H9 (cell line): ENCODE measurements around the gene HOXD8. TPM values are rescaled to one million over a fixed set of nuclear protein-coding genes. Genes with fewer than 3 reads are reported as not detected.

ENCODE experiments used
- DNase-seq: peaks from one replicate; pipeline ENCODE4 v3.0.0-alpha.2; 2017
- H2AFZ ChIP-seq: one replicate; pipeline ENCODE4 v1.6.1; 2013; ENCODE audit warnings: mild to moderate bottlenecking, low read length, control low read depth, moderate library complexity
- H2AK5ac ChIP-seq: 2 replicates; pipeline ENCODE4 v1.6.1; 2013; ENCODE audit warnings: low read length, control low read depth, mixed read lengths; ENCODE audit not compliant: insufficient read length
- H2BK120ac ChIP-seq: one replicate; pipeline ENCODE4 v1.6.1; 2013; ENCODE audit warnings: low read depth, mild to moderate bottlenecking, low read length, control low read depth, inconsistent platforms; ENCODE audit not compliant: poor library complexity, severe bottlenecking
- H2BK12ac ChIP-seq: 2 replicates; pipeline ENCODE4 v1.6.1; 2013; ENCODE audit warnings: low read length, control low read depth, mixed read lengths, low read depth; ENCODE audit not compliant: insufficient read length
- H2BK15ac ChIP-seq: 2 replicates; pipeline ENCODE4 v1.6.1; 2013; ENCODE audit warnings: low read depth, low read length, control low read depth
- H2BK20ac ChIP-seq: one replicate; pipeline ENCODE4 v1.6.1; 2013; ENCODE audit warnings: low read depth, mild to moderate bottlenecking, low read length, control low read depth, inconsistent platforms; ENCODE audit not compliant: poor library complexity, severe bottlenecking
- H2BK5ac ChIP-seq: 2 replicates; pipeline ENCODE4 v1.6.1; 2013; ENCODE audit warnings: low read length, control low read depth, mixed read lengths; ENCODE audit not compliant: insufficient read length
- H3K14ac ChIP-seq: 2 replicates; pipeline ENCODE4 v1.6.1; 2013; ENCODE audit warnings: low read length, control low read depth; ENCODE audit not compliant: insufficient read depth
- H3K18ac ChIP-seq: 2 replicates; pipeline ENCODE4 v1.6.1; 2013; ENCODE audit warnings: low read depth, mild to moderate bottlenecking, mixed read lengths, low read length, control low read depth; ENCODE audit not compliant: insufficient read length
- H3K23ac ChIP-seq: 2 replicates; pipeline ENCODE4 v1.6.1; 2013; ENCODE audit warnings: low read length, control low read depth, mixed read lengths, low read depth; ENCODE audit not compliant: insufficient read length
- H3K23me2 ChIP-seq: 2 replicates; pipeline ENCODE4 v1.6.1; 2013; ENCODE audit warnings: low read depth, mild to moderate bottlenecking, mixed read lengths, low read length, control low read depth; ENCODE audit not compliant: insufficient read length, poor library complexity, severe bottlenecking
- H3K27ac ChIP-seq: 2 replicates; pipeline ENCODE4 v1.5.1; 2013; ENCODE audit warnings: low read length, control low read depth, mixed read lengths, low read depth; ENCODE audit not compliant: insufficient read length
- H3K27me3 ChIP-seq: 2 replicates; pipeline ENCODE4 v1.6.1; 2013; ENCODE audit warnings: low read length, control low read depth, inconsistent platforms; ENCODE audit not compliant: insufficient read depth
- H3K4ac ChIP-seq: 2 replicates; pipeline ENCODE4 v1.6.1; 2013; ENCODE audit warnings: low read depth, mild to moderate bottlenecking, control low read depth, inconsistent platforms, low read length, moderate library complexity
- H3K4me1 ChIP-seq: 2 replicates; pipeline ENCODE4 v1.6.1; 2013; ENCODE audit warnings: low read length, control low read depth, inconsistent platforms; ENCODE audit not compliant: insufficient read depth
- H3K4me2 ChIP-seq: 2 replicates; pipeline ENCODE4 v1.6.1; 2013; ENCODE audit warnings: low read length, control low read depth, mixed read lengths; ENCODE audit not compliant: insufficient read length, insufficient read depth
- H3K56ac ChIP-seq: 2 replicates; pipeline ENCODE4 v1.6.1; 2013; ENCODE audit warnings: low read depth, mild to moderate bottlenecking, mixed read lengths, low read length, control low read depth; ENCODE audit not compliant: insufficient read length
- H3K79me1 ChIP-seq: 2 replicates; pipeline ENCODE4 v1.6.1; 2013; ENCODE audit warnings: low read depth, mild to moderate bottlenecking, moderate library complexity, low read length, control low read depth, inconsistent platforms; ENCODE audit not compliant: insufficient read depth, poor library complexity, severe bottlenecking
- H3K79me2 ChIP-seq: 2 replicates; pipeline ENCODE4 v1.6.1; 2013; ENCODE audit warnings: low read length, control low read depth, inconsistent platforms; ENCODE audit not compliant: insufficient read depth
- H3K9ac ChIP-seq: 2 replicates; pipeline ENCODE4 v1.6.1; 2013; ENCODE audit warnings: low read length, control low read depth, mixed read lengths; ENCODE audit not compliant: insufficient read length; ENCODE audit errors: extremely low read depth
- H3K9me3 ChIP-seq: one replicate; pipeline ENCODE4 v1.6.1; 2013; ENCODE audit warnings: low read depth, low read length, inconsistent platforms; ENCODE audit not compliant: control insufficient read depth
- H3T11ph ChIP-seq: one replicate; pipeline ENCODE4 v1.6.1; 2013; ENCODE audit warnings: mild to moderate bottlenecking, low read length, control low read depth, inconsistent platforms
- H4K20me1 ChIP-seq: one replicate; pipeline ENCODE4 v1.6.1; 2013; ENCODE audit not compliant: control insufficient read depth, insufficient read length, insufficient read depth
- H4K5ac ChIP-seq: 2 replicates; pipeline ENCODE4 v1.6.1; 2013; ENCODE audit warnings: low read depth, mild to moderate bottlenecking, mixed read lengths, low read length, control low read depth; ENCODE audit not compliant: insufficient read length
- H4K8ac ChIP-seq: replicated peaks from 2 replicates; pipeline ENCODE4 v1.6.1; 2013; ENCODE audit warnings: low read length, control low read depth, mixed read lengths, low read depth; ENCODE audit not compliant: insufficient read length
- H4K91ac ChIP-seq: 2 replicates; pipeline ENCODE4 v1.6.1; 2013; ENCODE audit warnings: low read depth, mild to moderate bottlenecking, moderate library complexity, mixed read lengths, low read length, control low read depth; ENCODE audit not compliant: insufficient read length
- H3K27ac Mint-ChIP-seq, 3 experiments: 2 replicates in 2 of 3; 3 replicates in 1 of 3; pipeline ENCODE4 v1.8.0; 2020 to 2021; ENCODE audit warnings: mixed read lengths in 3 of 3, mild to moderate bottlenecking in 1 of 3, moderate library complexity in 1 of 3
- H3K27me3 Mint-ChIP-seq: 2 replicates; pipeline ENCODE4 v1.8.0; 2021; ENCODE audit warnings: low read depth, mild to moderate bottlenecking, moderate library complexity, mixed read lengths
- H3K36me3 Mint-ChIP-seq, 3 experiments: 2 replicates in 2 of 3; 3 replicates in 1 of 3; pipeline ENCODE4 v1.8.0; 2020 to 2021; ENCODE audit warnings: low read depth in 3 of 3, mixed read lengths in 3 of 3; ENCODE audit not compliant: insufficient read depth in 1 of 3
- H3K4me1 Mint-ChIP-seq, 2 experiments: 2 replicates each; pipeline ENCODE4 v1.8.0; 2020; ENCODE audit warnings: mixed read lengths in 2 of 2
- H3K4me3 Mint-ChIP-seq, 2 experiments: 2 replicates in 1 of 2; 3 replicates in 1 of 2; pipeline ENCODE4 v1.8.0; 2020 to 2021; ENCODE audit warnings: mild to moderate bottlenecking in 2 of 2, mixed read lengths in 2 of 2, moderate library complexity in 1 of 2
- H3K9me3 Mint-ChIP-seq, 2 experiments: 2 replicates in 1 of 2; 3 replicates in 1 of 2; pipeline ENCODE4 v1.8.0; 2020; ENCODE audit warnings: mild to moderate bottlenecking in 2 of 2, mixed read lengths in 2 of 2, moderate library complexity in 1 of 2
- CTCF ChIP-seq: fragments of 200-600 bp; sonication (generic); conservative IDR thresholded peaks from 3 replicates; pipeline ENCODE4 v1.8.0; 2021; ENCODE audit warnings: antibody characterized with exemption, mild to moderate bottlenecking
- WGBS: extraction: QIAGEN DNeasy Blood & Tissue Kit; methylation state at CpG from one replicate; pipeline ENCODE4 v1.1.7; 2013; ENCODE audit warnings: missing lambda C conversion rate, low lambda C conversion rate, mixed read lengths; ENCODE audit not compliant: insufficient read length; ENCODE audit errors: extremely low coverage; 5-methylcytosine and 5-hydroxymethylcytosine counted together
- total RNA-seq: library from RNA; stranded (reverse); gene quantifications from 2 replicates; pipeline ENCODE4 v1.2.1, GENCODE V29; 2021

The HOXD8 gene
- total RNA-seq, 1 experiment from 2014 or later = not detected

GRCh38 chr2:176178038-176178756 lies 48.7 kb downstream of the HOXD8 start:
- no peak overlapping the region for H3K27ac ChIP-seq
- H3K79me1 ChIP-seq = no peaks in the 10 kb centered on the region
- H3K18ac ChIP-seq = no peak overlapping the region
- no peak overlapping the region for H3K23ac ChIP-seq
- no peak overlapping the region for H2BK15ac ChIP-seq
- no peak overlapping the region for H2BK12ac ChIP-seq
- peaks cover 3 to 11% of the 10 kb centered on the region in 2 experiments; a peak in 4 of 5 replicates for H3K9me3 Mint-ChIP-seq
- H3K27ac Mint-ChIP-seq = no peak overlapping the region
- H2BK5ac ChIP-seq = no peak overlapping the region
- no peak overlapping the region for H4K8ac ChIP-seq
- peak overlapping the region; percentile 56 to 76 for H3K4me3 Mint-ChIP-seq
- H2AK5ac ChIP-seq = no peak overlapping the region
- no peak overlapping the region for H3K4ac ChIP-seq
- no peak overlapping the region for H3K9ac ChIP-seq
- WGBS = no CpG with 5 or more reads among the region's 68 CpGs
- peaks cover 0 to 6% (median 0%) of the 10 kb centered on the region in 3 experiments; a peak in 2 of 7 replicates for H3K36me3 Mint-ChIP-seq
- no peaks in the 10 kb centered on the region for H3K79me2 ChIP-seq
- no peaks in the 10 kb centered on the region for H3K23me2 ChIP-seq
- no peaks in the 10 kb centered on the region for H3K4me1 ChIP-seq
- no peak overlapping the region for H2AFZ ChIP-seq
- H3K27me3 Mint-ChIP-seq = peaks cover 100% of the 10 kb centered on the region
- H3K4me1 Mint-ChIP-seq = peaks cover 32 to 37% of the 10 kb centered on the region in 2 experiments
- H3K27me3 ChIP-seq = peaks cover 95% of the 10 kb centered on the region
- H4K20me1 ChIP-seq = no peaks in the 10 kb centered on the region
- H4K91ac ChIP-seq = no peak overlapping the region
- no peak for TF ChIP-seq CTCF
- H3K14ac ChIP-seq = no peak overlapping the region
- H3K4me2 ChIP-seq = peak overlapping the region; percentile 55
- no peaks in the 10 kb centered on the region for H3K9me3 ChIP-seq
- H4K5ac ChIP-seq = no peak overlapping the region
- H3K56ac ChIP-seq = no peak overlapping the region
- DNase-seq = peak; percentile 64
- H3T11ph ChIP-seq = no peak overlapping the region
- no peak overlapping the region for H2BK120ac ChIP-seq
- H2BK20ac ChIP-seq = no peak overlapping the region
